GM12875 (cell line): ENCODE measurements around the gene DPH5.

ENCODE experiments used
- H3K4me3 ChIP-seq: one replicate; pipeline ENCODE4 v1.5.1; 2011; ENCODE audit warnings: low read depth, low read length, control low read depth
- CTCF ChIP-seq: IDR thresholded peaks from 2 replicates; pipeline ENCODE4 v1.5.1; 2011; ENCODE audit warnings: low read depth, mild to moderate bottlenecking, control low read depth, inconsistent platforms, low read length, moderate library complexity, borderline replicate concordance; ENCODE audit not compliant: insufficient read depth

Gene DPH5

GRCh38 chr1:101022294-101022693 is 3.3 kb downstream of the DPH5 start:
- H3K4me3 ChIP-seq: no peak overlapping the region
- no peak for TF ChIP-seq CTCF

GRCh38 chr1:101017448-101017847 is 8.1 kb downstream of the DPH5 start:
- TF ChIP-seq CTCF: no peak
- H3K4me3 ChIP-seq: no peak overlapping the region

GRCh38 chr1:101013776-101014175 is 11.8 kb downstream of the DPH5 start:
- H3K4me3 ChIP-seq: no peak overlapping the region
- TF ChIP-seq CTCF: no peak

DNA sequence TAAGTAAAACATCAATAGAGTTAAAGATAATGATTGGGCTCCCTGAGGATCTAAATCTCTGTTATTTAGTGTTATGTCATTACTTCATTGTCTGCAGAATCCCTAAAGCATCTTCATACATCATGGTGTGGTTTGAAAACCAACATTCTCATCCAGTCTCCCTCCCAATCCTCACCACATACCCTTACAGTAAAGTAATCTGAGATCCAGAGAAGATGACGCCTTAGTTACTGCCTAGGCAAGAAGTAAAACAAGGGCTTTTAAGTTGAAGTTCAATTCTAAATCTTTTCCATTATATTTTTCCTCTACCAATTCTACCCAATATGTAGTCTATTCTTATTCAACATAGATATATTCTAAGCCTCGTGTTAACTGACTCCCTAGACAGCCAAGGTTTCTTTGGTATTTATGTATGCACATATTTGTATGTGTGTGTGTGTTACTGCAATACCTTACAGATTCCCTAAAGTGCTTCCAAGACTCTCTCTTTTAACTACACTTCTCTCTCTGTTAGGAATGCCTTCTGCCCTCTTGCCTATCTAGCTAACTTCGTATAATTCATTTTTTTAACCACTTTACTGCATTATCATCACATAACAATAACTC is 17.3 kb downstream of the DPH5 start:
- H3K4me3 ChIP-seq: no peak overlapping the region
- TF ChIP-seq CTCF: no peak

GRCh38 chr1:101006553-101006952 is 19.0 kb downstream of the DPH5 start:
- no peak overlapping the region for H3K4me3 ChIP-seq
- TF ChIP-seq CTCF: no peak

DNA sequence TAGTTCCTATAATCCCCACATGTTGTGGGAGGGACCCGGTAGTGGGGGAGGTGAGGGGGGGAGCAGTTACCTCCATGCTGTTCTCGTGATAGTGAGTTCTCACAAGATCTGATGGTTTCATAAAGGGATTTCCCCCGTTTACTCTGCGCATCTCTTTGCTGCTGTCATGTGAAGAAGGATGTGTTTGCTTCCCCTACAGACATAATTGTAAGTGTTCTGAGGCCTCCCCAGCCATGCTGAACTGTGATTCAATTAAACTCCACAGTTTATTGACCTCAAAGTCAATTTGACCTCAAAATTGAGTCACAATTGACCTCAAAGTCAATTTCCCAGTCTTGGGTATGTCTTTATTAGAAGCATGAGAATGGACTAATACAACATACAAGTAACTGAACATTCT is 19.7 kb downstream of the DPH5 start:
- TF ChIP-seq CTCF: no peak
- no peak overlapping the region for H3K4me3 ChIP-seq

- no peak for TF ChIP-seq CTCF
- H3K4me3 ChIP-seq: no peak overlapping the region
Observed at GRCh38 chr1:101005183-101005582, 20.4 kb downstream of the DPH5 start.
